Activated CD4-positive, alpha-beta T cell treated with anti-CD3 and anti-CD28 coated beads for 1 hour (primary cell): ENCODE results near the gene MSRB3.

Experiments
- DNase-seq: peaks from one replicate; pipeline ENCODE4 v3.0.0-alpha.2; 2020

MSRB3 gene

DNA sequence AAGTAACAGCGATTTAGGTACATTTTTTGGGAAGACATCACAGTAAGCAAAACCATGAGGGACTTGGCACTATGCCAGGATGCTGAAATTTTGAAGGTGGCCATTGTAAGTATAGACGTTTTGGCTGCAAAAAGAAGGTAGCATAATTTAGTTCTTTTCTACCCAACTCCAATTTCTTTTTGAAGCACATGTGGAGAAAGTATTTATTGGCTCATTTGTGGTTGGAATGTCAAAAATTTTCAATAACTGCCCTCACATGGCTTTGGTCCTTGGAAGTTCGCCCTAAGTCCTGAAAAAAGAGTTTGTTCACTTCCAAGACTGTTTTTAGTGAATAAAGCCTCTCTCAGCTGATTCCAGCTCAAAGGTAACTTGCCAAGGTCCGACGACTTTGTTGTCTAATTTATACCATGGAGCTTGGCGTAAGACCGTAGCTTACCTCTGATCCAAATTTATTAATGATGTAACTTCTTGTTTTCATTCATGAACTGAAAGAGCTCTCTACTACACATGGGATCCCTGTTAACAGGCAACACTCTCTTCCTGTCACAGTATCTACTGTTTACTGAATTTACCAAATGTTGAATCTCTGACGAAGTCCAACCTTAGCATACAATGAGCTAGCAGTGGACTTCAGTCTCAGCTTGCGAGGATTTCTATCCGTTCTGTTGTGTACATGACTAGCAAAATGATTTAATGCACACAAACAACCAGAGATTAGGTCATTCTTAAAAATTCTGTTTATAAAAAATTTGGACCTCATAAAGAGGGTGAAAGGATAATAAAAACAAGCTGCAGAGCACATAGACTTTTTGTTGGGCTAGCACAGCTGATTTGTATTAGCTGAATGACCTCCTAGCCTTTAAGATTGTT, 49.0 kb downstream of the MSRB3 start:
- no peak for DNase-seq

DNA sequence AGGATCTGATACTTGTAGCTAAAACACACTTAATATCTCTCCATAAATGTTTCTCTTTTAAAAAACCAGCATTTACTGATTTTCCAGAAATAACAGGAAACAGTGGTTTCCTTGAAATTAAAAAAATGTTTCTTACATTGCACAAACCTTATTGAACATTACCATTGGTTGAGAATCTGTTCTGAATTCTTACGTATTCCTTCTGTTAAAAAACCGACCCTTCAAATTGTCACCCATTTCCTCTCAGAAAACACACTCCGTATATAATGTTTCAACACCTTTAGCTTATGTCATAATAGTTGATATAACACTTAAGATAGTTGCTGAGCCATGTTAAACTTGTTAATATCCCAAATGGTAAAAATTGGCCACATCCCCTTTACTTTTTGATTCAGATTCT, 51.2 kb downstream of the MSRB3 start:
- no peak for DNase-seq

DNA sequence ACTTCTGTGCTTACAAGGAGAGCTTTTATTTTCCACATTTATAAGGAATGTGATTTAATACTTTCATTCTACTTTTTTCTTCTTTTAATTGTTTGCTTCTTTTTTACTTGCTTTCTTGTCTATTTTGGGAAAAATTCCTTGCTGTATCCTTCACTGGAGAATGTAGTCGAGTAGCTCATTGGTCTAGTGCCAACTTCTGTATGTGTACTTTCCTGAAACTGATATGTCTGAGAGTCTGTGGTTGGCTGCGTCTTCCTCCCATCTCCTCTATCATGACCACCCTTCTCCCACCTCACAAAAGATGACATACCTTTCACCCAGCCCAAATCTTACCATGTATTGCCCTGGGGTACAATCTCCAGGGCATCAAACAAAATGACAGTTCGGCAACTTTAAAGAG, 51.8 kb downstream of the MSRB3 start:
- no peak for DNase-seq

DNA sequence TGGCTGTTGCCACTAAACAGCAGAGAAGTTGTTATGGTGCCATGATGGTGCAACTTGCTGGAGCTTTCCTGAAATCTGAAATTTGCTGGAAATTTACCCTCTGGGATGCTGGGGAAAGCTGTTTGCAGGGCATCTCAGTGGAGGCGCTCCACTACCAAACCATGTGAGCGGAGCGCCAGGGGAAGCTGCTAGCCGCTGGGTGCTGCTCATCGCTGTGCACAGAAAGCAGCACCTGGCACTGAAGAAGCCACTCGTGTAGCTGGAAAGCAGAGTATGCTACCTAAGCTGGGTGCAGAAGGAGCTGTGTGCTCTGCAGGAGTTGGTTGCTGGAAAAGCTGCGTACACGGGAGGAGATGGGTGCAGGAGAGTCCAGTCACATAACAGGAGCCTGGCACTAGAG, 53.0 kb downstream of the MSRB3 start:
- DNase-seq = no peak

DNA sequence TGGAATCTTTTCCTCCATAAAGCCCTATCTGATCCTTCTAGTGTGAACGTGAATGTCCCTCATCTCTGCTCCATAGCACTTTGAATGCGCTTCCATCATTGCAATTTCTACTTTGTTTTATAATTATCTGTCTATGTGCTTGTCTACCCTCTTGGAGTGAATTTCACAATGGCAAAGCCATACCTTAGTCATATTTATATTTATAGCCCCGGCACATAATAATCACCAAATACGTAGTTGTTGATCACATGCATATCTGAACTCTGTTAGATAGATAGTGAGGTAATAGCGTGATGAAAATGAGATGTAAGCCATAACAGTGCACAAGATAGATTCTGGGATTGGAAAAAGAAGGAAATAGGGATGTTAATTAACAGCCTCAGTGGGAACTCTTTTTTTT, 55.2 kb downstream of the MSRB3 start:
- no peak for DNase-seq

DNA sequence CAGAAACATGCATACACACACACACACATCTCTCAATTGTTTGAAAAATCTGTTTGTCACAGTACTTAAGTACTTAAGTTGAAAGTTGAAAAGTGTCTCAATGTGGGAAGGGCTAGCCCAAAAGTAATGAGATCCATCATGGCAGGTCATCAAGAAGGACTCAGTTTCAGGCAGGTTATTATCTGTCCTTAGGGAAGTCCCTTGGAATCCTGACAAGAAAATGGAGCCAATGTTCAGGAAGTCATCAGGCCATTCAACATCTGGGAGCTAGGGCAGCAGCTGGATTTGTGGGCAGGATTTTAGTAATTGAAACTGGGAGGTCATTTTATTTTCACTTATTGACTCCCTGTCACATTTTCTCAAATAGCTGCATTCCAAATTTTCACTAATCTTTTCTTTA, 56.0 kb downstream of the MSRB3 start:
- no peak for DNase-seq

DNA sequence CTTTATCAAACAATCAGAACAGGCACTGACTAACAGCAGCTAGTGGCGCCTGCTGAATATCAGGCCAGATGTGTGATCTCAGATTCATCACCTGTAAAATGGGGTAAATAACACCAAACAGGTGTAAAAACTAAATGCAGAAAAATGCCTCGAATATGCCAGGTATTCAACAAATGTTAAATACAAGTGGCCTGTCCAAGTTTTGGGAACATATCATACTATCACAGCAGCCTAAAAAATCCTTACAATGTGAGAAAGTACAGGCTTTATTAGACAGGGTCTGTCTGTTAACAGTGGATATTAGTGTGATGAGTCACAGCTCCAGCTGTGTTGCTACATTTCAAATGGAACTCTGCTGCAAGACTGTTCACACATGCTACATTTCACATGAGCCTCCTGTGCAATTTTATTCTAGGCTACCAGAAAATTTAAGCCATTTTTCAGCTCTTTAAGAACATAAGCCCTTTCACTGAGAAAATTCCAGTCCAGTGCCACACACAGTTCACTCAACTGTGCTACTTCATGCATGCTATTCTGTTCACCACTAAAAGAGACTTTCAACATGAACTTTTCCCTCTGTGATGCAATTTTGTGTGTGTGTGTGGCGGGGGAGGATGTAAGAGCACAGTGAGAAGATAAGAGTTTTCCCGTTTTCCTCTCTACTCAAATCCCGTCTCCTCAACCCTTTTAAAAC, 56.7 kb downstream of the MSRB3 start:
- DNase-seq = no peak

DNA sequence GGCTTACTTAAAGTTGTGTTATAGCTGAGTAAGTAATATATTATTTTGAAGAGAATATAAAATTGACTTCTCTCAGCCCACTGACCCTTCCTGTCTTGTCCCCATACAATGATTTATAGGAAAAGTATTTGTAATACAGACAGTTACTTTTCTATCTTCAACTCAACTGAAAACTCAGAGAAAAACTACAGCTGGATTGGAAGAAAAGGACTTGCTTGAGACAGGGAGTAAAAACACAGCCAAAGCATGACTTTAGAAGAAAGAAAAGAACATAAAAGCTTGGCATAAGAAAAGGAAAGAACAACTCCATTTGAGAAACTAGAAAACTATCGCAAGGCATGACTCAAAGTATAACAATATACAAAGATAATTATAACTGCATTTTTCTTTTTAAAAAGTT, 57.5 kb downstream of the MSRB3 start:
- no peak for DNase-seq

DNA sequence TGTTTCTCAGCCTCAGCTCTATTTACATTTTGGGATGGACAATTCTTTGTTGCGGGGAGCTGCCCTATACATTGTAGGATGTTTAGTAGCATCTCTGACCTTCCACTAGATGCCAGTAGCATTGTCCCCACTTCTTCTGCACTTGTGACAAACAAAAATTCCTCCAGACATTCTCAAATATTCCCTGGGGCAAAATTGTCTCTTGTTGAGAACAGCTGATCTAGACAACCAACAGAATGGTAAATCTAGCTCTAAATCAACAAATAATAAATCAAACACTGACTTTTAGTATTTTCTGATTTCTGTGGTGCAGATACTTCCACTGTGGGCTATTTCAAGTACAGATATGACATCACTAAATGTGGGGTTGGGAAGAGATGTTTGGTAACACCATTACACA, 60.7 kb downstream of the MSRB3 start:
- DNase-seq = no peak

DNA sequence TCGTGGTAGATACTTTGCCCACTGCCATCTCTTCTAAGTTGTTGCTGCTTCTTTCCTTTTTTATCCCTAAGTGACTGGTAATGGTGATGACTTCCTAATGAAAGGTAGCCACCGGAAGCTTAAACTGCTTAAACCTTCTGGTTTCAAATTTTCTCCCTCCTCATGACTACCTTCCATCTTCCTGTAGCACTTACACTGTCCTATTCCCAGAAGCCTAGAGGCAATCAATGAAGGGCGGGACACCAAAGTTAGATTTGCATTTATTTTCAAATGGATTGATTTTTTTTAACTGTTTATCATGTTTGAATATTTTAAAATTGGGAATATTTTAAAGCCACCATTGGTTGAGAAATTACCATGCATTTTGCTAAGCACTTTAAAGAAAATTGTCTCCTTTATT, 64.7 kb downstream of the MSRB3 start:
- DNase-seq = no peak

DNA sequence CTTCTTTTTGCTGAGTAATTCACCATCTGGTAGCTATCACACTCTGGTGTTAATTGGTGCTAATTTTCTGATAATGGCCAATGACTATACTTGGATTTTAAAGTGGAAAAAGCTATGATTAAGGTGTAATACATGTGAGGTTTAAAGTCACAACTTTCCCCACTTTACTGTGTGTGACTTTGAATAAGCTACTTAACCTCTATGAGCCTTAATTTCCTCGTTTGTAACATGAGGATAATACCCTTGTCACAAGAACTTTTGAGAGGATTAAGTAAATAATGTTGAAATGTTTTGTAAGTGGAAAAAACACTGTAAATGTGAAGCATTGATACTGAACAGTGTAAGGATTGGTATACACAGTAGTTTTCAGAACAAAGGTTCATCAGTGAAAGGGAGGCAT, 65.3 kb downstream of the MSRB3 start:
- DNase-seq = no peak

DNA sequence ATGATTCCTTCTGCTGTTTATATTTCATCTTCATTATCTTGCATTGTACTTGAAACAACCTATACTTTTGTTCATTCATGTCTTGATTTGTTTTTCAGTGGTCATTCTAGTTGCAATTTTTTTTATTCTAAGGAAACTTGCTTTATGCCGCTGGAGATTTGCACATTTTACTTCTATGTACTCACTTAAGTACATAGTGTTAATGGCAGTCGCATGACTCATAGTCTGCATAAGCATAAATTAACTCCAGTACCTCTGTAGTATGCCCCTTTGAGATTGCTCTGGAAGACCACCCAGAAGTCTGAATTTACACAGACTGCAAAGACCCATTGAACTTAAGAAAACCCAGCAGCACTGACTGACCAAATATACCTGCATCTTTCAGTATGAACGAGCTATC, 77.0 kb downstream of the MSRB3 start:
- no peak for DNase-seq

DNA sequence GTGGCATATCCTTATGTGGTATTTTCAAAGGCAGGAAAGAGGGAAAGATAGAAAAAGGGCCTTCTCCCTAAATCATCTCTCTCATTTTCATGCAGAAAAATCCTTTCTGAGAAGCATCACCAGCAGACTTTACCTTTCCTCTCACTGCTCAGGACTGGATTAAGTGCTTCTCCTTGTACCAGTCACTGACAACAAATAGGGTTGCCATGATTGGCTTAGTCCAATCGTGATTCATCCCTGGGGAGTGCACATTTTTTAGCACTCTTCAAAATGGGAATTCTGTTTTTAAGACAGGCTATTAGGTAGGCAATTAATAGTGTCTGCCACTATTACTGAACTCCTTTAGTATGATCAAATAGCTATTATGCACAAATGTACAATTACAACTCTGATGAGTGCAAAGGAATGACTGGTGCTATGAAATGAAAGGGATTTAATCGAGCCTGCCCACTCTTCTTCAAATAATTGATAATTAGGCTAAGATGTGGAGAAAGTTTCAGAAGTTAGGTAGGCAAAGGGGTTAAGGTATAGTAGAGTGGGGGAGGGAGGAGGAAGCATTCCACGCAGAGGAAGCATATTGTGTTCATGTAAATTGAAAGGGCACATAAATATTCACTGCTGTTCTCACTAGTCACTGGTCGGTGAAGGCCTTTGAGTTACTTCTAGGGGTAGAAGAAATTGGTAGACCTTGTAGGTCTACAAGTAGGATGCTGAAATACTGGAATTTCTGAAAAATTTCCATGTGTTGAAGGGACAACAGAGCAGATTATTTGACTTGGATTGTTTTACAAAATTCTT, 84.0 kb downstream of the MSRB3 start:
- DNase-seq = no peak

DNA sequence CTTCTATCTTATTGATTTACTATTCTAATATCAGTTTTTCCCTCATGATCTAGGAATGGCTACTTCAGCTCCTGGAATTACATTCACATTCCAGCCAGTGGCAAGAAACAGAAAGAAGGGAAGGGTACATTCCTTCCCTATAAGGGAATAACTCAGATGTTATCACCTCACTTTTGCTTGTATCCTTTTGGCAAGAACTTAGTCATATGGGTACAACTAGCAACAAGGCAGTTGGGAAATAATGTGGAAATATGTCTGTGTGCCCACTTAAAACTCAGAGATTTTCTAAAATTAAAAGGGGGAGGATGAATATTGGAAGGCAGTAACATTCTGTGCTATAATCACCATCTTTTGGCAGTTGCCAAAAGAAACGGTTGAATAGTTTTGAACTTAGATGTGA, 85.6 kb downstream of the MSRB3 start:
- no peak for DNase-seq

DNA sequence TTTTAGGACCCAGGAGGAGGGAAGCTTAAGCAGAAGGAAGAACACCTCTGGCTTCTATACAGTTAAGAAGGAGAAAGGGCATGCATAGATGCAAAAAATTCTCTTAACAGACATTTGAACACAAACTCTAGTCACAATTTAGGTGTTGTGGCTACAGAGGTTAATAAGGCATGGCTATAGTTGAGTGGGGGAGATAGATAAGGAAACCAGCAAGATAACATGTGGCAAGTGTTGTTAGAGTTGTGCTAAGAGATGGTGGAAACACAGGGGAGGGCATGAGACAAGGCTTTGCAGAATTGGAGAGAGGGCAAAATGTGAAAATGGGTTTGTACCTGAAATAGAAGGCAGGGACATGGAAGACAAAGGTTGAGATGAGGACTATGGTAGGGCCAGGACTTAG, 88.9 kb downstream of the MSRB3 start:
- DNase-seq = no peak

DNA sequence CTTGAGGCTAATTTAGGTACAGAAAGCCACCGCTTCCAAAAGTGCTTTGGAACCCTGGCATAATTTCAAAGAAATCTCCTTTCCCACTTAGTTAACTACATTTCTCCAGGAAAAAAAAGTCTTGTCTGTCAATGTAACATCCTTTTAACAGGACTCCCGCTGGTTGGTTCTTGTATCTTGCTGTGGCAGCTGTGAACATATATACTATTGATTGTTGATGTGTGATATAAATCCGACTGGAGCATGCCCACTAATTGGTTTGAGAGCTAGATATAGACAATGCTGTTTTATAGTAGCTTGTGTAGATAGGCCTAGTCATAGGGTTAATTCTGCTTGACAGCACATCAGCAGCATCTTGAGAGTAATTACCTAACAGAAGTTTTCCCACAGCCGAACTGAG, 89.6 kb downstream of the MSRB3 start:
- DNase-seq = no peak

DNA sequence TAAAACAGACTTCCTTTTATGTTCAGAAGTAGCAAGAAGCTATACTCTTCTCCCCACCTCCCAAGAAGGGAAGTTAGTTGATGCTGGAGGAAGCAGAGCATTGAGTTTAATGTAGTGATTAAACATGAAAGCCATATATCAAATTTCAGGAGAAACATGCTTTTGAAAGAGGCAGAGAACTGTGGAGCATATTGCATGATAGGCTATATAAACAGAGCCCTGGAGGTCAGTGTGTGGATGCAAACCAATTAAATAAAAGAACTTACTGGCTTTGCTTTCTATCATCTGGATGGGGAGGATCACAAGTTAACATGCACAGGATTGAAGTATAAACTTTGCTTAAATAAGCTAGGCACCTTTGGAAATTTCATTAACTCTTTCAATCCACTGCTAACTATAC, 94.1 kb downstream of the MSRB3 start:
- no peak for DNase-seq

DNA sequence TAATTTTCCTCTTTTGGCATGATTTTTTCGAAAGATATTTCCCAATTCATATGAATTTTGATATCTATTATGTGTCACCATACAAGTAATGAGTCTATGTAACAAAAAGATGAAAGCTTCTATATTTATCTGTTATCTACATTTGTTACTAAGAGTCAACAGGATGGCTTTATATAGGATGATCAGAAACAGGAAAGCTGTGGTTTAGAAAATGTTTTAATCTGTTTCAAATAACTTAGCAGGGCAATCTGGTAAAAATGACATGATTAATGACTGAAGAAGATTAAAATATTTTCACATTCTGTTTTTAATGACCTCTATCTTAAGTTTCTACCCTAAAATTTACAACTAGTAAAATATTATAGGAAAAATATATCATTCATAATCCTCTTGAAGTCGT, 105.8 kb downstream of the MSRB3 start:
- no peak for DNase-seq

DNA sequence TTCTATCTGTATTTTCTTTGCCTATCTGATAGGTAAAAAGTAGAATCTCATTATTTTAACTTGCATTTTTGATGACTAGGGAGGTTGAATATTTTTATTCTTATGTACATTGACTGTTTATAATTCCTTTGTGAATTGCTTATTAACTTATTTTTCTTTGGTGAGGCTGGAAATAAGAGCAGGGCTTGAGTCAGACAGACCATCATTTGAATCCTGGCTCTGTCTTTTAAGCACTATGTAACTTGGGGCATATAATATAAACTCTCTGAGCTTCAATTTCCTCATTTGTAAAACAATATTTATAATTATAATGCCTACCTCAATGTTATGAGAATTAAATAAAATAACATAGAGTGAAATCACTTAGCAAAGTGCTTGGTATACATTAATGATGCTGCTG, 108.9 kb downstream of the MSRB3 start:
- no peak for DNase-seq

DNA sequence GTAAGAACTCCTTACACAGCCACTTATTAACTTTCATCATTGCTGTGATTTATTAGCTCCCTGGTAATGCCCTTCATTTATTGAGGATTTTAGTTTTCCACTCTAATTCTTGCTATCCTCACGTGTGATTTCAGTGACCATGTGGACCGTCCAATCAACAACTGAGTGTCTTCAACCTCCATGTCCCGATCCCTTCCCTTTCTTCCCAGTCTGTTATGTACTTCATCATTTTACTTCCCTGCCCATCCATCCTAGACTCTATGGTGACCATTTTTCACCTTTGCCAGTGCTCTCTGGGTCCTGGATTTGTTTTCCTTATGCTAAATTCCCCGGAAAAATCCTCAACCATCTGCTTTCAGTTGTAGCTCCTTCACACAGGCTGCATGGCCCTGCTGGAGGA, 111.0 kb downstream of the MSRB3 start:
- no peak for DNase-seq

DNA sequence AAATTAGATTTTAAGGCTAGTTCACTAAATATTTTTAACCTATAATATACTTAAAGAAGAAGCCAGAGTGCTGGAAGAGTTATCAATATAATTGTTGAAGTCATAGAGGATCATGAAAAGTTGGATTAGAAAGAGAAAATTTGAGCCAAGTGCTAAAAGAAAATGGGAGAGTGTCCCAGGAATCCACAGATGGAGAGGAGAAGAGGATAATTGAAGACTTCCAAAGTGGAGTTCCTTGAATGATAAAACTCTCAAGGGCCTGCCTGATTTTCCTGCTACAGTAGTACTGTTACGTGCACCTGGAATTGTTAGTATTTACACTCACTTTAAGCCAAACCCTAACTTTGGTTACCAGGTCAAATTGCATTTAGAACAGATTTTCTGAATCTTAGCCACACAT, 113.2 kb downstream of the MSRB3 start:
- DNase-seq = no peak

DNA sequence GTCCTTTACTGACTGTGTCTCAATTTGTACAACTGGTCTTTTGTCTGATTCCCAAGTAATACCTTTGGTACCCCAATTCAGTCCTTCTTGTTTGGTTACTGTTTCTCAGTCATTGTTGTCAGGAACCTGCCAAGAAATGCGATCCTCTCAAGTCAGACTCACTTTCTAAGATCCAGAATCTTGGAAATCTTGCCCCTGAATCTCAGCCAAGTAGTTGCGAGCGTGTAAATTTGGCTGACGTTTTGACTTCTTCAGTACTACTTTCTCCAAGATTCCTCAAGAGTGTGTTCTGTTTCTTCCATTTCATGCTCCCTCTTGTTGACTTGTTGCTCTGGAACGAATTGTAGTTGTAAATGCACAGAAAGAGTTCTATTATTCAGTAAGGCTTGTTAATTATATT, 114.0 kb downstream of the MSRB3 start:
- no peak for DNase-seq

DNA sequence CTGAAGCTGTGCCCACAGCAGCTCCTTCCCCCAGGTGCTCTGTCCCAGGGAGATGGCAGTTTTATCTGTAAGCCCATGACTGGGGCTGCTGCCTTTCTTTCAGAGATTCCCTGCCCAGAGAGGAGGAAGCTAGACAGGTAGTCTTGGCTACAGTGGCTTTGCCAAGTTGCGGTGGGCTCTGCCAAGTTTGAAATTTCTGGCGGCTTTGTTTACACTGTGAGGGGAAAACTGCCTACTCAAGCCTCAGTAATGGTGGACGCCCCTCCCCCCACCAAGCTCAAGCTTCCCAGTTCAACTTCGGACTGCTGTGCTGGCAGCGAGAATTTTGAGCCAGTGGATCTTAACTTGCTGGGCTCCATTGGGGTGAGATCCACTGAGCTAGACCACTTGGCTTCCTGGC, 124.7 kb downstream of the MSRB3 start:
- no peak for DNase-seq
